Suprapubic skin (tissue), 4 donors: ENCODE measurements around the gene TRIO.

Experiments used
- EP300 ChIP-seq: sonication (generic); formaldehyde crosslinking; IDR thresholded peaks from one replicate; pipeline ENCODE4 v1.6.1; 2017; ENCODE audit warnings: antibody characterized with exemption
- POLR2A ChIP-seq, 2 donors: fragments of 450-650 bp; IDR thresholded peaks; one replicate each; pipeline ENCODE4 v1.6.1; 2017; ENCODE audit warnings: antibody characterized with exemption in 2 of 2, mild to moderate bottlenecking in 2 of 2, moderate library complexity in 2 of 2
- POLR2AphosphoS5 ChIP-seq, 3 donors: sonication (generic); formaldehyde crosslinking; IDR thresholded peaks; one replicate each; pipeline ENCODE4 v1.6.1; 2017; ENCODE audit warnings: antibody characterized with exemption in 3 of 3
- TF ChIP-seq, protein P1 (sequence below), 2 donors: fragments of 200-600 bp in 1 of 2; fragments of 450-650 bp in 1 of 2; sonication (generic) in 1 of 2; IDR thresholded peaks; one replicate each; pipeline ENCODE4 v1.5.1; 2016 to 2019; ENCODE audit warnings: antibody characterized with exemption in 2 of 2, mild to moderate bottlenecking in 1 of 2, moderate library complexity in 1 of 2

DNA sequence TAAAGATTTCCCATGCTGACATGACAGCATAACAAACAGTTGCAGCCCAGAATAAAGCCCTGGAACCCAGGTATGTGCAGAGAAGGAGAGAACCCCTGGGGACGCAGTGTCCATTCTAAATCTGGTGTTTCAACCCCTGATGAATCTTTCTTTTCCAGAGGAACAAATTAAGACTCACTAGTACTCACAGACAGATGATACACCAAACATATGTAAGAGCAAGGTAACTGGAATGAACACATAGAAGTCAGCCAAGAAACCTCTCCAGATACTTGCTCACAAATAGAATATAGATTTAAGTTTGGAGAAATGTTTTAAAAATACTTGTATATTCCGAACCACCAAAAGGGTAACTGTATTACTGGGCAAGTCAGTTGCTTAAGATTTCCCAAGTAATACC lies 307.6 kb downstream of the TRIO start:
- TF ChIP-seq POLR2A (IDR thresholded peaks at IDR 0.05): no peak
- TF ChIP-seq, protein P1, sequence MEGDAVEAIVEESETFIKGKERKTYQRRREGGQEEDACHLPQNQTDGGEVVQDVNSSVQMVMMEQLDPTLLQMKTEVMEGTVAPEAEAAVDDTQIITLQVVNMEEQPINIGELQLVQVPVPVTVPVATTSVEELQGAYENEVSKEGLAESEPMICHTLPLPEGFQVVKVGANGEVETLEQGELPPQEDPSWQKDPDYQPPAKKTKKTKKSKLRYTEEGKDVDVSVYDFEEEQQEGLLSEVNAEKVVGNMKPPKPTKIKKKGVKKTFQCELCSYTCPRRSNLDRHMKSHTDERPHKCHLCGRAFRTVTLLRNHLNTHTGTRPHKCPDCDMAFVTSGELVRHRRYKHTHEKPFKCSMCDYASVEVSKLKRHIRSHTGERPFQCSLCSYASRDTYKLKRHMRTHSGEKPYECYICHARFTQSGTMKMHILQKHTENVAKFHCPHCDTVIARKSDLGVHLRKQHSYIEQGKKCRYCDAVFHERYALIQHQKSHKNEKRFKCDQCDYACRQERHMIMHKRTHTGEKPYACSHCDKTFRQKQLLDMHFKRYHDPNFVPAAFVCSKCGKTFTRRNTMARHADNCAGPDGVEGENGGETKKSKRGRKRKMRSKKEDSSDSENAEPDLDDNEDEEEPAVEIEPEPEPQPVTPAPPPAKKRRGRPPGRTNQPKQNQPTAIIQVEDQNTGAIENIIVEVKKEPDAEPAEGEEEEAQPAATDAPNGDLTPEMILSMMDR (IDR thresholded peaks at IDR 0.05): no peak
- no peak for TF ChIP-seq POLR2AphosphoS5 (IDR thresholded peaks at IDR 0.05)
- TF ChIP-seq EP300: no peak
